Fibroblast of mammary gland (primary cell): ENCODE results near the gene ZBTB34.

Experiments
- DNase-seq: peaks from one replicate; pipeline ENCODE4 v3.0.0-alpha.2; 2010; ENCODE audit warnings: low read depth
- H3K4me3 ChIP-seq: 2 replicates; pipeline ENCODE4 v1.5.1; 2011; ENCODE audit warnings: low read depth, mild to moderate bottlenecking, low read length, moderate library complexity; ENCODE audit not compliant: control insufficient read depth
- CTCF ChIP-seq: conservative IDR thresholded peaks from 2 replicates; pipeline ENCODE4 v1.5.1; 2011; ENCODE audit warnings: low read depth, low read length, inconsistent platforms; ENCODE audit not compliant: control insufficient read depth, insufficient read depth

The ZBTB34 gene

GRCh38 chr9:126833710-126834345, 26.6 kb upstream of the ZBTB34 start:
- H3K4me3 ChIP-seq: no peak overlapping the region
- no peak for DNase-seq
- no peak for TF ChIP-seq CTCF

GRCh38 chr9:126834672-126835071, 25.8 kb upstream of the ZBTB34 start:
- no peak overlapping the region for H3K4me3 ChIP-seq
- no peak for TF ChIP-seq CTCF
- no peak for DNase-seq

- peak; percentile 15 for DNase-seq
- TF ChIP-seq CTCF: no peak
- no peak overlapping the region for H3K4me3 ChIP-seq
Observed at GRCh38 chr9:126836216-126836615, 24.2 kb upstream of the ZBTB34 start.

- no peak for TF ChIP-seq CTCF
- no peak overlapping the region for H3K4me3 ChIP-seq
- DNase-seq: no peak
Observed at GRCh38 chr9:126838055-126838811, 22.2 kb upstream of the ZBTB34 start.

- no peak overlapping the region for H3K4me3 ChIP-seq
- TF ChIP-seq CTCF: no peak
- DNase-seq: no peak
Observed at GRCh38 chr9:126838895-126839294, 21.5 kb upstream of the ZBTB34 start.

GRCh38 chr9:126839301-126839700, 21.1 kb upstream of the ZBTB34 start:
- H3K4me3 ChIP-seq: no peak overlapping the region
- no peak for TF ChIP-seq CTCF
- no peak for DNase-seq
